GM12878 (cell line): ENCODE results near the gene NTN1. TPM values are rescaled to one million over a fixed set of nuclear protein-coding genes. Genes with fewer than 3 reads are reported as not detected.

Source experiments
- ATAC-seq: fragments of 200-7000 bp; cut with Tn5 transposase; 3 replicates; pipeline ENCODE4 v1.9.1; 2020; ENCODE audit warnings: mild to moderate bottlenecking, moderate library complexity
- BruUV-seq: library from RNA; stranded (reverse); fragments of 400-500 nt; replicated peaks from 2 replicates; lab custom pipeline; 2021; lab: Mats Ljungman, UMichigan
- CTCF ChIA-PET: fragments of 300-600 bp; sonication (Branson Sonifier 250); formaldehyde crosslinking; extraction: SDS; loops from one replicate; lab custom pipeline; 2021; ENCODE audit warnings: inconsistent platforms; lab: Yijun Ruan, JAX
- POLR2A ChIA-PET: fragments of 350-600 bp; formaldehyde crosslinking; extraction: SDS; loops from one replicate; lab custom pipeline; 2021; ENCODE audit warnings: inconsistent platforms; lab: Charles Lee
- RAD21 ChIA-PET: fragments of 300-600 bp; sonication (Branson Sonifier 250); formaldehyde crosslinking; loops from one replicate; lab custom pipeline; 2023; ENCODE audit warnings: antibody characterized with exemption; ENCODE audit not compliant: unreplicated experiment; lab: Charles Lee
- SMC1A ChIA-PET: fragments of 300-600 bp; sonication (Branson Sonifier 250); formaldehyde crosslinking; loops from one replicate; lab custom pipeline; 2023; ENCODE audit not compliant: unreplicated experiment, uncharacterized antibody; lab: Charles Lee
- DNase-seq: peaks from one replicate; pipeline ENCODE4 v3.0.0-alpha.2; 2011; ENCODE audit warnings: low read depth, low spot score
- FAIRE-seq: peaks from 3 replicates; lab custom pipeline; 2011; peaks lifted over from hg19 to GRCh38; lab: Jason Lieb, UNC
- H2AFZ ChIP-seq: 2 replicates; pipeline ENCODE4 v1.6.0; 2011; ENCODE audit warnings: low read depth, low read length, control low read depth; ENCODE audit not compliant: control insufficient read depth
- H3K27ac ChIP-seq: 2 replicates; pipeline ENCODE4 v1.5.1; 2011; ENCODE audit warnings: control low read depth; ENCODE audit not compliant: control insufficient read depth, insufficient read depth
- H3K27me3 ChIP-seq, 2 experiments: replicated peaks in 1 of 2; 2 replicates each; pipeline versions ENCODE4 v1.6.0 to v1.6.1; 2011; ENCODE audit warnings: low read length in 1 of 2; ENCODE audit not compliant: control insufficient read depth in 2 of 2, insufficient read depth in 2 of 2
- H3K36me3 ChIP-seq, 2 experiments: 2 replicates each; pipeline ENCODE4 v1.5.1; 2011; ENCODE audit warnings: low read length in 1 of 2; ENCODE audit not compliant: control insufficient read depth in 2 of 2, insufficient read depth in 2 of 2
- H3K4me1 ChIP-seq: 2 replicates; pipeline ENCODE4 v1.6.1; 2011; ENCODE audit warnings: mild to moderate bottlenecking, low read length, moderate library complexity, mixed read lengths; ENCODE audit not compliant: control insufficient read depth, insufficient read depth
- H3K4me2 ChIP-seq: 2 replicates; pipeline ENCODE4 v1.6.0; 2011; ENCODE audit warnings: control low read depth; ENCODE audit not compliant: control insufficient read depth, insufficient read depth
- H3K4me3 ChIP-seq: fragments of 200-600 bp; sonication (generic); 2 replicates; pipeline ENCODE4 v1.5.1; 2016
- H3K79me2 ChIP-seq: 2 replicates; pipeline ENCODE4 v1.6.0; 2011; ENCODE audit warnings: low read length; ENCODE audit not compliant: control insufficient read depth, insufficient read depth
- H3K9ac ChIP-seq: 2 replicates; pipeline ENCODE4 v1.8.0; 2011; ENCODE audit warnings: low read length, control low read depth, mixed read lengths; ENCODE audit not compliant: control insufficient read depth, insufficient read depth
- H3K9me3 ChIP-seq: replicated peaks from 3 replicates; pipeline ENCODE4 v1.5.1; 2011; ENCODE audit warnings: mild to moderate bottlenecking, low read length; ENCODE audit not compliant: control insufficient read depth, insufficient read depth
- H4K20me1 ChIP-seq: 2 replicates; pipeline ENCODE4 v1.6.0; 2011; ENCODE audit not compliant: control insufficient read depth, insufficient read depth
- FOS ChIP-seq: IDR thresholded peaks from 3 replicates; pipeline ENCODE4 v1.6.1; 2011; ENCODE audit warnings: borderline replicate concordance; ENCODE audit not compliant: insufficient read length; ENCODE audit errors: extremely low read depth
- HDAC2 ChIP-seq: fragments of 200-600 bp; sonication (generic); IDR thresholded peaks from 2 replicates; pipeline ENCODE4 v1.6.1; 2017
- KAT2A ChIP-seq: conservative IDR thresholded peaks from 2 replicates; pipeline ENCODE4 v1.6.1; 2011; ENCODE audit warnings: low read depth, low read length; ENCODE audit not compliant: control insufficient read depth
- MEF2A ChIP-seq: IDR thresholded peaks from 2 replicates; pipeline ENCODE4 v1.6.1; 2011; ENCODE audit warnings: low read depth, mild to moderate bottlenecking, low read length, moderate library complexity; ENCODE audit not compliant: insufficient read depth
- NRF1 ChIP-seq: conservative IDR thresholded peaks from 2 replicates; pipeline ENCODE4 v1.6.1; 2011; ENCODE audit warnings: mild to moderate bottlenecking, low read depth, low read length, improper control_type of control experiment
- PAX5 ChIP-seq: IDR thresholded peaks from 2 replicates; pipeline ENCODE4 v1.6.1; 2011; ENCODE audit warnings: low read depth, low read length, borderline replicate concordance
- RB1 ChIP-seq: fragments of 450-650 bp; formaldehyde crosslinking; IDR thresholded peaks from 2 replicates; pipeline ENCODE4 v1.6.1; 2017; ENCODE audit warnings: mild to moderate bottlenecking, borderline replicate concordance
- SMAD5 ChIP-seq: IDR thresholded peaks from 2 replicates; pipeline ENCODE4 v1.6.1; 2016; ENCODE audit warnings: antibody characterized with exemption, low read depth
- SP1 ChIP-seq: IDR thresholded peaks from one replicate; pipeline ENCODE4 v1.6.1; 2011; ENCODE audit warnings: low read depth, low read length
- SPI1 ChIP-seq: IDR thresholded peaks from 2 replicates; pipeline ENCODE4 v1.6.1; 2011; ENCODE audit warnings: low read depth, mild to moderate bottlenecking, low read length, moderate library complexity, borderline replicate concordance; ENCODE audit not compliant: insufficient read depth
- SRF ChIP-seq, 2 experiments: IDR thresholded peaks; 2 replicates each; pipeline ENCODE4 v1.6.1; 2011; ENCODE audit warnings: low read depth in 2 of 2, low read length in 2 of 2, mild to moderate bottlenecking in 1 of 2, moderate library complexity in 1 of 2
- TCF3 ChIP-seq: IDR thresholded peaks from 2 replicates; pipeline ENCODE4 v1.6.1; 2012; ENCODE audit warnings: low read depth, mild to moderate bottlenecking, low read length, borderline replicate concordance; ENCODE audit not compliant: insufficient read depth
- ZBTB4 ChIP-seq: fragments of 450-650 bp; formaldehyde crosslinking; IDR thresholded peaks from 2 replicates; pipeline ENCODE4 v1.4.0; 2022; ENCODE audit warnings: mild to moderate bottlenecking, moderate library complexity
- WGBS: methylation state at CpG from one replicate; pipeline ENCODE4 v1.1.6; 2016; ENCODE audit warnings: low lambda C conversion rate; ENCODE audit not compliant: insufficient replicate concordance, insufficient coverage; ENCODE audit errors: missing lambda C conversion rate; 5-methylcytosine and 5-hydroxymethylcytosine counted together
- in situ Hi-C: fragments of 300-500 bp; cut with MboI; formaldehyde crosslinking; loops from 9 replicates; pipeline ENCODE4 v1.14.3; 2018; ENCODE audit warnings: mixed read lengths
- intact Hi-C: fragments of 100-400 bp; cut with micrococcal nuclease; formaldehyde crosslinking; loops from one replicate; pipeline ENCODE4 v1.14.2; 2022; ENCODE audit not compliant: unreplicated experiment
- polyA plus RNA-seq, 11 experiments: library from polyadenylated mRNA; depleted of rRNA in 4 of 11; unstranded in 6 of 11; stranded (reverse) in 5 of 11; fragments of >200 nt; fragmentation: Nextera tagmentation in 4 of 11; fragmentation: Illumina TruSeq in 1 of 11; extraction: Ambion mirVana in 4 of 11; extraction: Trizol in 1 of 11; gene quantifications; 1 replicate in 1 of 11; 2 replicates in 10 of 11; pipeline versions ENCODE4 v1.2.1 to v1.2.3, GENCODE V29; 2011 to 2016; ENCODE audit warnings: inconsistent platforms in 2 of 11, missing spikeins in 2 of 11, low read depth in 1 of 11
- total RNA-seq, 4 experiments: library from RNA; depleted of rRNA in 3 of 4; stranded (reverse); fragments of >200 nt in 3 of 4; fragmentation: Illumina TruSeq in 1 of 4; extraction: Trizol in 1 of 4; gene quantifications; 2 replicates each; pipeline versions ENCODE4 v1.2.1 to v1.2.3, GENCODE V29; 2013 to 2021
- TF ChIP-seq, protein P1 (sequence below): fragments of 450-650 bp; IDR thresholded peaks from 2 replicates; pipeline ENCODE4 v1.6.1; 2017; ENCODE audit warnings: borderline replicate concordance
- TF ChIP-seq, protein P2 (sequence below): fragments of 450-650 bp; formaldehyde crosslinking; IDR thresholded peaks from 2 replicates; pipeline ENCODE4 v1.4.0; 2020; ENCODE audit warnings: mild to moderate bottlenecking, moderate library complexity

Gene NTN1
- total and polyA plus RNA-seq, 10 of the 15 experiments (the other 5 are each of a cell fraction or from before 2014, with no cell fraction given) = 0.02 to 0.89 (median 0.35) TPM

DNA sequence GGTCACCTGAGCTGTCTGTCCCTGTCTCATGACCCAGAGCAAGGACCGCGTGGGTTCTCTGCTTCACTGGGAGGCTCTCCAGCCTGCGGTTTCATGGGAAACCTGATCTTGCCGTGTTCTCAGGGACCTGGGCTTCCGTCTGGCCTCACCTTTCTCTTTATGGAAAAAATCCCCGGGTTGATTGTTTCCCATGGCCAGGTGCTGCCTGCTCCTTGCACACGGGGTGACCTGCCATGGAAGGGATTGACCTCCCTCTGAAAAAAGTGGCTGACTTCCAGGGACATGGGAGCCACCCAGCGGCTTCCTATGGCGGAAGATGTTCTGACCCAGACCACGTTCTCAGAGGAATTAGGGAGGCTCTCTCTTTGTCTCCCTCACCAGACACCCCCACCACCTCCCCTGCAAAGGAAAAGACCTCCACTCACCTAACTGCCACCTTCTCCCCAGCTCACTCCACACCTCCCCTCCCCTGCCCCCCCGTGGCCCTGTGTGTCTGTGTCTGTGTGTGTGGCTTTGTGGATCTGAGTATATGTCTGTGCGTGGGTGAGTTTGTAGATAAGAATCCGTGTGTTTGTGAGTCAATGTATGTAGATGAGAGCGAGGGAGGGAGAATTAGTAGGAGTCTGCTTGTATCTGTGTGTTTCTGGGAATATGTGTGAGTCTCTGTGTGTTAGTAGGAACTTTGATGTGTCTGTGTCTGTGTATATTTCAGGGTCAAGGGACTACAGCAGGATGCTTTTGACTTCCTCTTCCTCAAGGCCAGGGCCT is 154.6 kb downstream of the NTN1 start:
- DNase-seq = no peak
- Histone ChIP-seq H3K9ac (no peak overlapping the region), H3K27me3 (no peaks in the 10 kb centered on the region), H4K20me1 (no peaks in the 10 kb centered on the region; the same call in 1 of the 2 replicates), H3K4me1 (no peaks in the 10 kb centered on the region), H3K27ac (no peak overlapping the region), H3K36me3 (no peaks in the 10 kb centered on the region), H3K79me2 (no peaks in the 10 kb centered on the region), H2AFZ (no peak overlapping the region), H3K9me3 (no peaks in the 10 kb centered on the region), H3K4me2 (no peak overlapping the region), H3K4me3 (no peak overlapping the region)
- ChIA-PET RAD21 (interaction anchor here (0.6 kb wide), 1 partner anchor 1087 kb away, joined by 3 read pairs; no protein-coding TSS in a partner anchor), CTCF (no interaction called here), POLR2A (no interaction called here), SMC1A (no interaction called here)
- intact Hi-C loops = no loop called here
- 41% methylated on average over 14 of the region's 14 CpGs for WGBS
- BruUV-seq = no TSS peak
- FAIRE-seq = no peak
- no peak for ATAC-seq
- in situ Hi-C loops = no loop called here
- TF ChIP-seq, protein P1, sequence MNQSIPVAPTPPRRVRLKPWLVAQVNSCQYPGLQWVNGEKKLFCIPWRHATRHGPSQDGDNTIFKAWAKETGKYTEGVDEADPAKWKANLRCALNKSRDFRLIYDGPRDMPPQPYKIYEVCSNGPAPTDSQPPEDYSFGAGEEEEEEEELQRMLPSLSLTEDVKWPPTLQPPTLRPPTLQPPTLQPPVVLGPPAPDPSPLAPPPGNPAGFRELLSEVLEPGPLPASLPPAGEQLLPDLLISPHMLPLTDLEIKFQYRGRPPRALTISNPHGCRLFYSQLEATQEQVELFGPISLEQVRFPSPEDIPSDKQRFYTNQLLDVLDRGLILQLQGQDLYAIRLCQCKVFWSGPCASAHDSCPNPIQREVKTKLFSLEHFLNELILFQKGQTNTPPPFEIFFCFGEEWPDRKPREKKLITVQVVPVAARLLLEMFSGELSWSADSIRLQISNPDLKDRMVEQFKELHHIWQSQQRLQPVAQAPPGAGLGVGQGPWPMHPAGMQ = no peak
- TF ChIP-seq PAX5 (no peak), NRF1 (no peak), SP1 (no peak), MEF2A (no peak), KAT2A (no peak), SRF (IDR thresholded peaks at IDR 0.05; ENCODE audit: low read depth in 2 of 2, low read length in 2 of 2) (no peak), HDAC2 (no peak), SMAD5 (no peak), FOS (no peak), RB1 (no peak), TCF3 (no peak), SPI1 (no peak), ZBTB4 (CRISPR knock-in tag) (no peak)
- TF ChIP-seq, protein P2, sequence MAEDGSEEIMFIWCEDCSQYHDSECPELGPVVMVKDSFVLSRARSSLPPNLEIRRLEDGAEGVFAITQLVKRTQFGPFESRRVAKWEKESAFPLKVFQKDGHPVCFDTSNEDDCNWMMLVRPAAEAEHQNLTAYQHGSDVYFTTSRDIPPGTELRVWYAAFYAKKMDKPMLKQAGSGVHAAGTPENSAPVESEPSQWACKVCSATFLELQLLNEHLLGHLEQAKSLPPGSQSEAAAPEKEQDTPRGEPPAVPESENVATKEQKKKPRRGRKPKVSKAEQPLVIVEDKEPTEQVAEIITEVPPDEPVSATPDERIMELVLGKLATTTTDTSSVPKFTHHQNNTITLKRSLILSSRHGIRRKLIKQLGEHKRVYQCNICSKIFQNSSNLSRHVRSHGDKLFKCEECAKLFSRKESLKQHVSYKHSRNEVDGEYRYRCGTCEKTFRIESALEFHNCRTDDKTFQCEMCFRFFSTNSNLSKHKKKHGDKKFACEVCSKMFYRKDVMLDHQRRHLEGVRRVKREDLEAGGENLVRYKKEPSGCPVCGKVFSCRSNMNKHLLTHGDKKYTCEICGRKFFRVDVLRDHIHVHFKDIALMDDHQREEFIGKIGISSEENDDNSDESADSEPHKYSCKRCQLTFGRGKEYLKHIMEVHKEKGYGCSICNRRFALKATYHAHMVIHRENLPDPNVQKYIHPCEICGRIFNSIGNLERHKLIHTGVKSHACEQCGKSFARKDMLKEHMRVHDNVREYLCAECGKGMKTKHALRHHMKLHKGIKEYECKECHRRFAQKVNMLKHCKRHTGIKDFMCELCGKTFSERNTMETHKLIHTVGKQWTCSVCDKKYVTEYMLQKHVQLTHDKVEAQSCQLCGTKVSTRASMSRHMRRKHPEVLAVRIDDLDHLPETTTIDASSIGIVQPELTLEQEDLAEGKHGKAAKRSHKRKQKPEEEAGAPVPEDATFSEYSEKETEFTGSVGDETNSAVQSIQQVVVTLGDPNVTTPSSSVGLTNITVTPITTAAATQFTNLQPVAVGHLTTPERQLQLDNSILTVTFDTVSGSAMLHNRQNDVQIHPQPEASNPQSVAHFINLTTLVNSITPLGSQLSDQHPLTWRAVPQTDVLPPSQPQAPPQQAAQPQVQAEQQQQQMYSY = no peak
